Stimulated activated CD4-positive, alpha-beta T cell treated with anti-CD3 and anti-CD28 coated beads, Interleukin-12 subunit alpha, Interleukin-12 subunit beta, amount 100 ng/mL, for 4 hours (primary cell): ENCODE results near the gene SLC38A8.

ENCODE experiments used
- DNase-seq: peaks from one replicate; pipeline ENCODE4 v3.0.0-alpha.2; 2020

Gene SLC38A8

DNA sequence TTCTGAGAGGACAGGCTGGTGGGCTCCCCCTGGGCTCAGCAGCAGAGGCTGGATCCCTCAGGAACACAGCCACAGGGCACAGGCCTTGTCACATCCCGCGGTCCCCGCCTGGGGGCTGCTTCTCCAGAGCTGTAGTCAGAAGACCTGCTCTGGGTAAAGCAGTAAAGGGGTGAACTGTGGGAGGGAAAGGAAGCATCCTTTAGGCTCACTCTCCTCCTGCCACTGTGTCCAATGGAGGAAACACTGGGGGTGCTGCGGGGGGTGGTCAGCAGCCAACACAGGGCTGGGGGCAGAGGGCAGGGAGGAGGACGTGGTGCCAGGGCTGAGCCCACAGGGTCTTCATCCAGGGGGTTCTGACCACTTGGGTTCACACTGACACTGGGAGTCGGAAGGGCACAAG, 5.0 kb upstream of the SLC38A8 start:
- DNase-seq, result no peak

DNA sequence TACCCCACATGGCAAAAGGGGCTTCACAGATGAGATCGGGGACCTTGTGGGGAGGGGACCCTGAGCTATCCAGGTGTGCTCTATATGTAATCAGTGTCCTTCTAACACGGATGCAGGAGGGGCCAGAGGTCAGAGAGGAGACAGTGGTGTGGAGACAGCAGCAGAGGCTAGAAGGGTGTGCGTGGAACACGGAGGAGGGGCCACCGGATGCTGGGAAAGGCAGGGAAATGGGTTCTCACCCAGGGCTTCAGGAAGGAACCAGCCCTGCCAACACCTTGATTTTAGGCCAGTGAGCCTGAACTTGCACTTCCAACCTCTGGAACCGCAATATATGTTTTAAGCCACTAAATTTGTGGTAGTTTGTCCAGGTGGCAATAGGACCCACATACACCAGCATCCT, 4.6 kb upstream of the SLC38A8 start:
- no peak for DNase-seq

DNA sequence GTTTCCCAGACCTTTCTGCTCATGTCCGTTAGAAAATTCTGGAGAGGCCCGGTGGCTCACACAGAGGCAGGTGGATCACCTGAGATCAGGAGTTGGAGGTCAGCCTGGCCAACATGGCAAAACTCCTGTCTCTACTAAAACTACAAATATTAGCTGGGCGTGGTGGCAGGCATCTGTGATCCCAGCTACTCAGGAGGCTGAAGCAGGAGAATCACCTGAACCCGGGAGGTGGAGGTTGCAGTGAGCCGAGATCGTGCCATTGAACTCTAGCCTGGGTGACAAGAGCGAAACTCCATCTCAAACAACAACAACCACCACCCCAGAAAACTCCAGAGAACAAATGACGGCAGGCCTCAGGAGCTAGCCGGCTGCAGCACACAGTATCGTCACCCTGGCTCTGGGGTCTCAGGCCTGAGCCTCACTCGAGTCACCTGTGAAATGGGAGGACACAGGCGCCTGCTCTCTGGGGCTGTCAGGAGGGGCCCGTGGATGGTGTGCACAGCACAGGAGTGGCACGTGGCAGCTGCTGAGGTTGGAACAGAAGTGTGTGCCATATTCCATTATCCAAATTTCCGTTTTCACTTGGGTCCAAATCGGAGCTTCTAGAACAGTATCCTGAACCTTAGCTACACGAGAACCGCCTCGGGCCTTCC, 3.3 kb upstream of the SLC38A8 start:
- no peak for DNase-seq

DNA sequence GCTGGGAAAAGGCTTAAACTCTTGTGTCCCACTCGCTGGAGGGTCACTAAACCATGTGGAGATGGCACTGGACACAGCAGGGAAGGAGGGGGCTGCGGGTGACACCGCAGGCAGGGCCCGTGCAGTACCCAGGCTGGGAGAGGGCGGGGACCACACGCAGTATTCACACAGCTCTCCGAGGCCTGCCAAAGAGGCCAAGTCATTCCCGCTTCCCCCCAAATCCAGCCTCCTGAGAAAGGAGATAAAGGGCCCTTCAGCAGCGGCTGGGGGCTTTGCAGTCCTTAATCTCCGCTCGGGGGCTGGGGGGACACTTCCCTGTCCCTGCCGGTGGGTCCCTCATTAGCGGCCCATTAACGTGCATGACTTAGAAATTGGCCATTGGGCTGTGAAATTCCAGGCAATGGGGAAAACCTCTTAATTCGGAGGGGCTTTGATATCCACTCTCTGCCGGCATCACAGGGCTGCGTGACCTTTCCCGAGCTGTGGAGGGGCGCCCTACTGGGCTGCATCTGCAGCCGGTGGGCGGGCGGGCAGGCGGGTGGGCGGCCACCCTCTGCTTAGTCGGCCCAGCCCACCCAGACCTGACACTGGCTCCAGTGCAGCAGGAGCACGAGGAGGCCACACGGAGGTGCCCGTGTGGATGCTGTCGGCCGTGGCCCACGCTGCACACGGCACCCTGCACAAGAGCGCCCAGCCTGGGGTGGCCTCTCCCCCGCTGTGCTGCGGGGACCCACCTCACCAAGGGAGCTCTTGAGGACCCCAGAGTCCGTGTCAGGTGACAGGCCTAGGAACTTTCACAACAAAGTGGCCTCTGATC, 2.6 kb upstream of the SLC38A8 start:
- no peak for DNase-seq

DNA sequence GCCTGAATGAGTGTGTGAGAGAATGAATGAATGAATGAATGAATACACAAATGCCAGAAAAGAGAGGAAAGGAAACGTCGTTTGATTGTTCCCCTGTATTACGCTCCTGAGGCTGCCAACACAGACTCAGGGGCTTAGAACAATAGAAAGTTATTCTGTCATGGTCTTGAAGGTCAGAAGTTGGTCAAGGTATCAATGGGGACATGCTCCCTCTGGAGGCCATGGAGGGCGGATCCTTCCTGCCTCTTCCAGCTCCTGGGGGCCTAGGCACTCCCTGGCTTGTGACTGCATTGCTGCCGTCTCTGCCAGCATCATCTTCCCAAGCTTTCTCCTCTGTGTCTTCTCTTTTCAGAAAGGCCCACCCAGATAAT, 1.5 kb upstream of the SLC38A8 start:
- DNase-seq, result no peak

DNA sequence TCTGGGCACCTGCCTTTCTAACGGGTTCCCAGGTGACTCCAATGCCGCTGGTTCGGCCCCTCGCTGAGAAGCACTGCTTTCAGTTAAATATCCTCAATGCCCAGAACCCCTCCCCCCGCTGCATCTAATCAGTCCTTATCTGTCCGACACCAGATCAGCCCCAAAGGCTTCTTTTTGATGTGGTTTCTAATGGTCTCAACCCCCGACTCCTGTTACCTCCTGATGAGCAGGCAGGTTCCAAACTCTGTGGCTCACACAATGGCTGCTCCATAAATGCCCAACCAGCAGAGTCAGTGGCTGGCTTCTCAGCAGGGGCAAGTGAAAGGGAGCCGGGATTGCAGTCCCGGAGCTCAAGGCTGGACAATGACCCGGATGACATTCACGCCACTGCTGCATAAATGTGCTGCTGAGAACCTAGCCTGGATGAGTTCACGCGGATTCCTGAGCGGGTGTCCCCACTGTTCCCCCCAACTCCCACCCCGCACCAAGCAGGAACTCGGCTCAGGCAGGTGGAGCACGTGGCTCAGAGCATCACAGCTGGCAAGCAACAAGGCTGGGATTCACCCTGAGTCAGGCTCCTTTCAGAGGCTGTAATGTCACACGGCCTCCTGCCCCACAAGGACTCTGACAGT, 1.0 kb upstream of the SLC38A8 start:
- DNase-seq, result no peak

DNA sequence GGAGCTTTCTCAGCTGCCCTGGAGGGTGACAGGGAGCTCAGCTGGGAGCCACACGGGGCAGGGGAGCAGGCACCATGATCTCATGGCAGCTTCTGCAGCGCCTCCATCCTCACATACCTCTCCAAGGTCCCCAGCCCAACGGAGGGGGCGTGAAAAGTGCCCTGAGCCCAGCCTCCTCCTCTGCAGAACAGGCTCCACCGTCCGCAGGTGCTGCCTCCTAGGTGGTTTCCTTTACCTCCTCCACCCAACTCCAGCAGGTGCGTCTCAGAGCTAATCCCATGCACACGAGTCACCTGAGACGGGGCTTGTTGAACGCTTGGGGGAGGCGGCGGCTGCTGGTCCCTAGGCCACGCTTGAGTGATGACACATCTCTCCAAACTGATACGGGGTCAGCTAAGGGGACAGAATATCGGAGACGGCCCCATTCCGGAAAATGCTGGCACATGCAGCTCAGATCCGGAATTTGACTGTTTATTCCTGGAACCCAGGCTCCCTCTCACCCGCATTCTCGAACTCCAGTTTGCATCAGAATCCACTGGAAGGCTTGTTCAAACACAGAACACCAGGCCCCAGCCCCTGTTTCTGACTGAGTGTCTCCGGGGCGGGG, 387 bp upstream of the SLC38A8 start:
- no peak for DNase-seq

DNA sequence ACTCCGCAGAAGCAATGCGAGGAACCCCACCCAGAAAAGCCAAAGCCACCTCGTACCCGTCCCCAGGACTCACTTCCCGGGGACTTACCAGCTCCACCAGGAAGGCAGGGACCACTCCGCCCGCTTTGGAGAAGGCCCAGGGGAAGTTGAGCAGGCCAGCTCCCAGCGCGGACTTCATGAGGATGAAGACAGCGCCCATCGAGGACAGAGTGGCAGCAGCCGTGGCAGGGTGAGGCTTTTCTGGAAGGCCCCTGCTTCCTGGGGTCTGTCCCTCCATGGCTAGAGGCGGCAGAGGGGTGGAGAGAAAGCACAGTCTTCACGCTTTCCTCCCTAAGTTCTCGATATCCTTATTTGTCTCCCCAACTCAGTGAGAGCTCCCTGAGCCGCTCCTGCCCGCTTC, 714 bp downstream of the SLC38A8 start:
- no peak for DNase-seq

DNA sequence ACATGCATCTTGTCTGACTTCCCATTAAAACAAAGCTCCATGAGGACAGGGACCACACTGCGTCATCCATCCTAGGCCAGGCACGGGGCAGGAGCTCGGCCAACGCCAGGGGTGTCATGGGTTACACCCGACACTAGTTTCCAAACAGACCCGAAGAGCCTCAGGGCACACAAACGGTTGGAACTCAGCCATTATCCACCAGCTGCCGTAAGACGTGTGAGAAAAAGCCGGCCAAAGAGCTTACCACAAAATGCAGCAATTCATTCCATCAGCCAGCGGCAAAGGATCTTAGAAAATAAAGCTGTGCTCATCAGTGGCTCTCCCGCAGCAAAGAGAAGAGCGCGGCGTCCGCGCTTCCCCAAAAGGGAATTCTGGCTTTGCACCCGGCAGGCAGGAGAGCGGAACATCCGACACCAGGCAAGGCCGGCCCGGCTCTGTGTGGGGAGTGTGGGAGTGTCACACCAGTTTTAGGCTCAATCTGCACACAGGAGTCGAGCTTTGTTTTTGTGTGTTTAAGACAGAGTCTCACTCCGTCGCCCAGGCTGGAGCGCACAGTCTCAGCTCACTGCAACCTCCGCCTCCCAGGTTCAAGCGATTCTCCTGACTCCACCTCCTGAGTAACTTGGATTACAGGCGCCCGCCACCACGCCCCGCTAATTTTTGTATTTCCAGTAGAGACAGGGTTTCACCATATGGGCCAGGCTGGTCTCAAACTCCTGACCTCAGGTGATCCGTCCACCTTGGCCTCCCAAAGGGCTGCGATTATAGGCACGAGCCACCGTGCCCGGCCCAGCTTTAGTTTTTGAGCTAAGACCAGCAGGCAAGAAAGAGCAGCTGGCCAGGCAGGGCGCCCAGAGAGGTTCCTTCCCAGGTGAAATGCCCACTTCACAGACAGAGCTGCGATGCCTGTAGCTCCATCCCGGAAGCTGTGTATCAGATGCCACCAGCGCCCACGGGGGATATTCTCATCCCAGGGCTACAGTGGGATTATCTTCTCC, 1.5 kb downstream of the SLC38A8 start:
- DNase-seq, result no peak

DNA sequence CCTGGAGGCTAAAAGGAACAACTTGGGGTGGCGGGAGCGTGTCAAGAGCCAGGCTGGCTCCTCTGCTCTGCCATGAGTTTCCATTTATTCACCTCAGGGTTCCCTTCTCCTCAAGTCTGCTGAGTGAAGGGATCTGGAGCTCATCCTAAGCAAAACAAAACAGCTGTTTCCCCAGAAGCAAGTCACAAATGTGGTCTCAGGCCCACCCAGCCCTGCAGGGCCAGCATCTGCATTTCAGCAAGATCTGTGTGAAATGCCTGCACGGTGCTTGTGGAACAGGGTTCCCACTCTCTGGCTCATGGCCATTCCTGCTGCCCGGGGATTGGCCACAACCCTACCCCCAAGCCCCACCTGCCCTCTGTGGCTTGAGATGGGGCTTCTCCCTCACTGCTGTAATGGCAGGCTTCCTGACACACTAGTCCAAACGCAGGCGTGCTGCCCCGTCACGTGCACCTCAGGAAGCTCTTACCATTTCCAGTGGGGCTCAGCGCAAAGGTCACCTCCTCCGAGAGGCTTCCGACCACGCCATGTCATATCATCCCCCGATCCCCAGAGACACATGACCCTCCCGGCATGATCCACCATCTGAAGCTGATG, 2.3 kb downstream of the SLC38A8 start:
- DNase-seq, result no peak

DNA sequence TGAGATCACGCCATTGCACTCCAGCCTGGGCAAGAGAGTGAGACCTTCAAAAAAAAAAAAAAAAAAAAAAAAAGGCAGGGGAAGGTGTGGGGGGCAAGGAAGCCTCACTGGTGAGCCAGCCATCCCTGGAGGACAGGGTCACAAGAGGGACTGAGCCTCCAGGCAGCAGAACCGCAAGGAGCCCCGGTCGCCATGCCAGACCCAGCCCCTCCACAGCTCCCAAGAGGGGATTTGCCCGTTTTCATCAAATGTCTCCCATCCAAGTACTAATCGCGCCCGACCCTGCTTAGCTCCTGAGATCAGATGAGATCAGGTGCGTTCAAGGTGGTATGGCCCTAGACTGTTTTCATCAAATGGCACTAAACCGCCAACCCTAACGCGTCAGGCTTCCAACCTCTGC, 2.9 kb downstream of the SLC38A8 start:
- DNase-seq, result no peak

DNA sequence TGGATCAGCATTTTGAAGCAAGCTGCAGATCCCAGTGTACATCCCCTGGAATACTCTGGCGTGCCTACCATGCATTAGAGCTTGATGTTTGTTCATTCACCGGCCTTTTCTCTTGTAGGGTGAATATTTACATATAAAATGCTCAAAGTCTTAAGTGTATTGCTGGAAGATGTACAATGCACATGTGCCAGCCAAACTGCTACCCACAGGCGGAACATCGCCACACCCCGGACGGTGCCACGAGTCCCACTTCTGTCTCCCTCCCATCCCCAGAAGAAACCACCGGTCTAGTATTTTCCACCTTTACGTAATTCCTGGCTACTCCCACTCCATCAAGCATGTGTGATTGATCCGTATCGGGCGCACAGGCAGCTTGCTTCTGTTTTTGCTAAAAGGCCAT, 4.1 kb downstream of the SLC38A8 start:
- DNase-seq, result no peak

DNA sequence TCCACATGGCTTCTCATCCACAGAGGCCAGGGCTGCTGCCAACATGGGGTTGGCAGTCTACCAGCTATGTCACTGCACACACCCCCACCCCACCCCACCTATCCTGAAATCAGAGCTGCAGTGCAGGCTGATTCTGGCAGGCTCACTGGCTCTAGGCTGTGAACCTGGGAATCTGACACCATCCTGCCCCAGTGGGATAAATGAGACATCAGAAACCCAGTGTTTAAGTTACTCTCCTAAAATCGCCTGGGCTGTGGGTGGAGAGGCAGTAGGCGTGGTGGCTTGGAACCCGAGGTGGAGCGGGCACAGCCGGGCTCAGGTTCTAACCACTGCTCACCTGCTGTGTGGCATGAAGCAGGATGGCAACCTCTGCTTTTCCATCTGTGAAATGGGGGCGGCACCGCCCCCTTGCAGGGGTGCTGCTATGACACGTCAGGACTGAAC, 5.6 kb downstream of the SLC38A8 start:
- no peak for DNase-seq

DNA sequence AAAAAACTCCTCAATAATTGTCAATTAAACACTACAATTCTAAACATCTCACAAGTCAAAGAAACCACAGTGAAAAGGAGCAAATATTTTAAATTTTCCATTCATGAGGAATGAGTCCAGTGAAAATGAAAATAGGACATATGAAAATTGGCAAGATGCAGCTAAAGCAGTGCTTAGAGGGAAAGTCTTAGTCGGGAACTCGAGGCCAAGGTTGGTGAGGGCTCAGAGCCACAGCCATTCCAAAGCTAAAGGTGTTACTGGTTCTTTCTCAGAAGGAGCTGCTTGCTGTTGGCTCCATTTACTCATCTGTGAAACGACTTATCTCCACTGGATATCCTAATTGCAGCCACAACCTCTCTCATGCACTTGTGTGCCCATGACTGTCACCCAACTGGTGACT, 6.5 kb downstream of the SLC38A8 start:
- no peak for DNase-seq

DNA sequence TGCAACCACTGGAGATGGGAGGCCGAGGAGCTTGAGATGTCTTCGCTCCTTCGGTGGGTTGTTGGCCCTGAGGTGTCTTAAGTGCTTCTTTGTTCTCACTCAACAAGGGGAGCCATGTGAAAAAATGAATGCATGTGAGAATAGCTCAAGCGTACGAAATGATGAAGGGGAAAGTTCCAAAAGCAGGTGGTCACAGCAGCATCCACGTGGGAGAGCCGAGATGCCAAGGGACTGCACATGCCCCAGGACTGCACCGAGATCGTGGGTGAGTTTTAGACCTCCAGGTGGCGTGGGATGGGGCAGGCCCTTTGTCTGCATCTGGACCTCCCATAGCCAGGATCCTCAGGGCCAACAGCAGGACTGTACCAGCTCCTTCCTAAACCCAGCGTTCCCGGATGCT, 8.1 kb downstream of the SLC38A8 start:
- DNase-seq, result no peak

DNA sequence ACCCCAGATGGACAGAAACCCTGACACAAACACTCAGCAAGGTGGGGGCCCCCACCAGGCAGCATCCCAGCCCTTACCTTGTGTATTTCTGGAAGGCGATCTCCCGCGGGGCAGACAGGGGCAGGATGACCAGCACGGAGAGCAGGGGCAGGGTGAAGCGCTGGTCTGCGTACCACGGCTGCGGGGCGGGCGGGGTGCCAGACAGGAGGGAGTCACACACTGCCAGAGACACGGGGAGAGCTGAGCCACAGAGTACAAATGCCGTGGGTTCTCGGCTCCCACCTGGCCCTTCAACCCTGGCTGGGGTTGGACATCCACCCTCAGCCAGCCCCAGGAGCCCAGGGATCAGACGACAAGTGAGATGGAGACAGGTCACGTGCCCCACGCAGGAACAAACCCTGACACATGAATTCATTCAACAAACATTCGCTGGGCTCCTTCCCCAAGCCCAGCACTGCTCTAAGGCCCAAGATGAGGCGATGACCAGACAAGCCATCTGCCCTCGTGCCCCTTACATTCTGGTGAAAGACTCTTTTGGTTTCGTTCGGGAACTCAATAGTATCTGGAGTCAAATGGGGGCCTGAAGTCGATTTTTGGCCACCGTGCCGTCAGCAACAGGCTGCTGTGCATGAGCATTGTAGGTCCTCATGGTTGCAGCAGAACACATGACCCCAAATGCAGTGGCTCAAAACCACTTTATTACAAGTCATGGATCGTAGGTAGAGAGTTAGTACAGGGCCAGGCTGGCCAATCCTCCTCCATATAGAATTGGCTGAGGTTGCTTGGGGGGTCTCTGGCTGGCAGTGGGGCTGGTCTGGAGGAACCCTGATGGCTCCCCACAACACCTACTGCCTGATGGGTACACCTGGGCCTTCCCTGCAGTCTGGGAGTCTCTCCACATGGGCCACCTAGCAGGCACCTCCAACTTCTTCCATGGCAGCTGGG, 9.1 kb downstream of the SLC38A8 start:
- DNase-seq, result no peak

DNA sequence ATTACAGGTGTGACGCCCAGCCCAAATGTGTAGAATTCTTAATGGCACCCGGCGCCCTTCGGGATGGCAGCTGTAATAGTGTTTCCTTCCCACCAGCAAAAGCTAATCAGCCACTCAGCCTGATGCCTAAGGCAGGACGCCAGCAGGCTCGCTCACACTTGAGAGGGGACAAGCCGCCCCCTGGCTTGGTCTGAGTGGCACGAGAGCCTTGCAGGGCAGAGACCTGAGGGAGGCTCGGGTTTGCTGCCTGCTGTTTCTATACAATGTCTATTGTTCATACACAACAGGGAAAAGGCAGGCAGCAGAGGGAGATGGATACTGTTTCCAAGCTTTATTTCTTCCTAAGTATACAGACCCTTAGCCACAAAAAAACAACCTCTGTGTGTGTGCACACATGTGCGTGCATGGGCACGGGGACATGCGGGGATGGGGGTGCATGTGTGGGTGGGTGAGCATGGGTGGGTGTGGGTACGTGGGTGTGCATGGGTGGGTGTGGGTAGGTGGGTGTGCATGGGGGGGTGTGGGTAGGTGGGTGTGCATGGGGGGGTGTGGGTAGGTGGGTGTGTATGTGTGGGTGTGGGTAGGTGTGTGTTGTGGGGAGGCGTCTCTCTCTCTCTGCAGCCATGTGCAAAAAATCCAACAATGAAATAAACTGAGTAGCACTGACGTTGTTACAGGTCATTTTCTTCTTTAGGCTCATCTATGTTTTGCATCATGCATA, 10.0 kb downstream of the SLC38A8 start:
- no peak for DNase-seq

DNA sequence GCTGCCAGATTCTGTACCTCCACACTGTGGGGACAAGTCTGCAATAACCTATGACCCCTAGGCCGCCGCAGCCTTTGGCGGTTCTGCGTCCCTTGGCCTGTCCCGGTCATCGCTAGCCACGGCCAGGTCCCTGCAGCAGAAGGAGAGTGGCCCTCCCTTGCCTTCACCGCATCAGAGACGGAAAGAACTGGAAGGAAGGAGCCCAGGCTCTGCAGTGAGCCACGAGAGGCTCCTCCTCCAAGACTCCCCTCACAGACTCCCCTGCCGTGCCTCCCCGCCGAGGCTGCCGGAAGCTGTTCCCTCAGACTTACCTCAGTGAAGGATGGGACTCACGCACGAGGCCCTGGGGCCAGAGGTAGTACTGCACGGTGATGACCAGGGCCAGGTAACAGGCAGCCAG, 11.0 kb downstream of the SLC38A8 start:
- no peak for DNase-seq

DNA sequence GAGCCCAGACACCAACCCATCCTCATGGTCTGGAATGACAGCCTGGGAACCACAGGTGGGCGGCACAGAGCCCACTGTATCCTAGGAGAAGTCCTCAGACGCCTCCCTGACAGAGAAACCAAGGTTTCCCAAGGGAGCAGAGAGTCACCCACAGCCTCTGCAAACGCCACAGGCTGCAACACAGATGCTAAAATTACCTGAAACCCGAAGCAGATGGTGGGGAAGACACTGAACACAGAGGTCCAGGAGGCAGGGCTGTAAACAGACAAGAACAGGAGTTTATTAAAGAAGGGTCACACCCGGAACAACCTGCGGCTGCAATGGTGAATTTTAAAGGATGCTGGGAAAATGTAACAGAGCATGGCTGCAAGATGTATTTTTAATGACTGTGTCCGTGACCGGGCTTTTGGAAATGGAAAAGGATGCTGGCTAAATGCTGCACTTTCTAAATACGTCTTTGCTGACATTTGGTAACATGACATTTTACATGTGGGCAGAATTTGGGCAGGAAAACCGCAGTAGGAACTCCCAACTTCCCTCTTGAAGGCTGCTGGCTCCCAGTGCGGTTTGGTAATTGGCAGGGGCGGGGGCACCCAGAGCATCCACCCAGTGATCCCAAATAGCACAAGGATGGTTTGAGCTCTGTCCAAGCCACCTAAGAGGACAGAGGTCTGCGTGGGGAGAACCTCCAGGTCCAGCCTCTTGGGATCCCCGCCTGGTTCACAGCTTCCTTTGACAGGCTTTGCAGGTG, 13.1 kb downstream of the SLC38A8 start:
- no peak for DNase-seq
